ENCODE results near the gene FLT4.

FLT4 gene

DNA sequence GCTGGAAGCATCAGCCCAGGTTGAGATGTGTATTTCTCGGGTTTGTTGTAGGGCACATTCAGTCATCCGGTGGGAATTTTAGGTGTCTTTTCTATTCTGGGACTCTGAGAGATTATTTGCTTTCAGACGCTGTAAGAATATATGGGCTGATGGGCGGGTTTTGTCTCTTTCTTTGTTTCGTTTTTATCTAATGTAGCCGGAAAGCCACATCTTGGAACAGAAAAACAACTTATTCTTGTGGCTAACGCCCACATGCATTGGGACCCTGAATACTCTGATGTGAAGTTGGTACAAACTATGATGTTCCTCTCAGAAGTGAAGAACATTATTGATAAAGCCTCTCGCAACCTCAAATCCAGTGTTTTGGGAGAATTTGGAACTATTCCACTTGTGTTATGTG lies 80.5 kb downstream of the FLT4 start:
- Histone ChIP-seq H3K9ac (ENCODE audit: low read length) (no peak overlapping the region), H4K20me1 (ENCODE audit: low read depth, low read length) (no peaks in the 10 kb centered on the region), H3K27ac (ENCODE audit: low read depth, low read length) (no peak overlapping the region), H3K9me3 (ENCODE audit: insufficient read depth, low read length) (no peaks in the 10 kb centered on the region), H3K4me2 (ENCODE audit: low read depth, low read length, poor library complexity, severe bottlenecking) (no peak overlapping the region), H3K79me2 (ENCODE audit: insufficient read depth, low read length) (peaks cover 2% of the 10 kb centered on the region; the same call in 1 of the 2 replicates), H3F3A (ENCODE audit: insufficient read depth) (no peaks in the 10 kb centered on the region), H3K27me3 (ENCODE audit: low read length) (no peaks in the 10 kb centered on the region), H3K36me3 (ENCODE audit: low read length) (peaks cover 31% of the 10 kb centered on the region; the same call in 1 of the 2 replicates), H3K9me2 (replicated peaks; ENCODE audit: insufficient read depth, low read length) (no peaks in the 10 kb centered on the region), H3K4me3 (ENCODE audit: insufficient read depth, low read length, poor library complexity, severe bottlenecking) (no peak overlapping the region), H2AFZ (ENCODE audit: low read depth, low read length, severe bottlenecking) (no peak overlapping the region)
- TF ChIP-seq, protein P1, sequence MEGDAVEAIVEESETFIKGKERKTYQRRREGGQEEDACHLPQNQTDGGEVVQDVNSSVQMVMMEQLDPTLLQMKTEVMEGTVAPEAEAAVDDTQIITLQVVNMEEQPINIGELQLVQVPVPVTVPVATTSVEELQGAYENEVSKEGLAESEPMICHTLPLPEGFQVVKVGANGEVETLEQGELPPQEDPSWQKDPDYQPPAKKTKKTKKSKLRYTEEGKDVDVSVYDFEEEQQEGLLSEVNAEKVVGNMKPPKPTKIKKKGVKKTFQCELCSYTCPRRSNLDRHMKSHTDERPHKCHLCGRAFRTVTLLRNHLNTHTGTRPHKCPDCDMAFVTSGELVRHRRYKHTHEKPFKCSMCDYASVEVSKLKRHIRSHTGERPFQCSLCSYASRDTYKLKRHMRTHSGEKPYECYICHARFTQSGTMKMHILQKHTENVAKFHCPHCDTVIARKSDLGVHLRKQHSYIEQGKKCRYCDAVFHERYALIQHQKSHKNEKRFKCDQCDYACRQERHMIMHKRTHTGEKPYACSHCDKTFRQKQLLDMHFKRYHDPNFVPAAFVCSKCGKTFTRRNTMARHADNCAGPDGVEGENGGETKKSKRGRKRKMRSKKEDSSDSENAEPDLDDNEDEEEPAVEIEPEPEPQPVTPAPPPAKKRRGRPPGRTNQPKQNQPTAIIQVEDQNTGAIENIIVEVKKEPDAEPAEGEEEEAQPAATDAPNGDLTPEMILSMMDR (IDR thresholded peaks at IDR 0.05; ENCODE audit: insufficient read depth, low read length, poor library complexity, severe bottlenecking): no peak
- no peak for TF ChIP-seq EZH2phosphoT487 (conservative IDR thresholded peaks at IDR 0.05; ENCODE audit: low read length)

DNA sequence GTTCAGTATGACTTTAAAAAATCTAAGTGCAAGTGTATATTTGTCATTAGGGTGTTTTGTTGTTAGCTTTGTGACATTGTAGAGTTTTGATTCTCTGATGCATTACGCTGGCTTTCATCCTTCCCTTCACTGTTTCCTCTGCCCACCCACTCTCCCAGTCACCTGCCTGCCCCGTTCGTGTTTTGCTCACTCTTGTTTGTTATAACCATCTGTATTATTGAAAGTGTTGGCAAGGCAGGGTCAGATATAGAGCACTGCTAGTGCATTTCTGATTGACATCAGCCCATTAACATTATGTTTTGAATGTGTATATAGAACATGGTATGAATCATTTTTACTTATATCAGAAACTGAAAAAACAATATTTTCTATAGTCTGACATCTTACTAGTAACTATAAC lies 85.4 kb downstream of the FLT4 start:
- H3K36me3 ChIP-seq (ENCODE audit: low read length): peaks cover 20% of the 10 kb centered on the region; the same call in 1 of the 2 replicates
- no peaks in the 10 kb centered on the region for H3K9me2 ChIP-seq (replicated peaks; ENCODE audit: insufficient read depth, low read length)
- no peak for TF ChIP-seq EZH2phosphoT487 (conservative IDR thresholded peaks at IDR 0.05; ENCODE audit: low read length)
- TF ChIP-seq, protein P1 (IDR thresholded peaks at IDR 0.05; ENCODE audit: insufficient read depth, low read length, poor library complexity, severe bottlenecking): no peak

DNA sequence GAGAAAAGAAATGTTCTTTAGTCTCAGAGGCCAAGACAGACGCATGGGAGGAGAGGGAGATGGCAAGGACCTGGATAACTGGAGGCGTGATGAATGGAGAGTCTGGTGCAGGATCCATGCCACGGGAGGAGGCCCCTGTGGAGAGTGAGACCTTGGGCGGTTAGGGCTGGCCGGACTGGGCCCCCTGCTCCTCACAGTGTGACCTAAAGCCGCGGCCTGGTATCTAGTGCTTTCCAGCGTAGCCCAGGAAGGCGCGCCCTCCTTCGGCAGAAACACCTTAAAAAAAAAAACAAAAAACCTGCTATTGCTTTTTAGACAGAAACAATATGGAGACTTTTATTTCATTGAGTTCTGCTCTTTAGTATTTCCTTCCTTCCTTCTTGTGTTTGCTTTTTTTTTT lies 91.2 kb downstream of the FLT4 start:
- no peak overlapping the region for H3K4me2 ChIP-seq (ENCODE audit: low read depth, low read length, poor library complexity, severe bottlenecking)
- no peaks in the 10 kb centered on the region for H3K9me2 ChIP-seq (replicated peaks; ENCODE audit: insufficient read depth, low read length)
- no peak overlapping the region for H3K27ac ChIP-seq (ENCODE audit: low read depth, low read length)
- H3K9me3 ChIP-seq (ENCODE audit: insufficient read depth, low read length): no peaks in the 10 kb centered on the region
- no peak overlapping the region for H2AFZ ChIP-seq (ENCODE audit: low read depth, low read length, severe bottlenecking)
- TF ChIP-seq, protein P1 (IDR thresholded peaks at IDR 0.05; ENCODE audit: insufficient read depth, low read length, poor library complexity, severe bottlenecking): no peak
- no peak for TF ChIP-seq EZH2phosphoT487 (conservative IDR thresholded peaks at IDR 0.05; ENCODE audit: low read length)
- no peaks in the 10 kb centered on the region for H3F3A ChIP-seq (ENCODE audit: insufficient read depth)
- no peak overlapping the region for H3K4me3 ChIP-seq (ENCODE audit: insufficient read depth, low read length, poor library complexity, severe bottlenecking)
- no peaks in the 10 kb centered on the region for H4K20me1 ChIP-seq (ENCODE audit: low read depth, low read length)
- H3K36me3 ChIP-seq (ENCODE audit: low read length): peaks cover 9% of the 10 kb centered on the region; the same call in 1 of the 2 replicates
- no peak overlapping the region for H3K9ac ChIP-seq (ENCODE audit: low read length)
- no peaks in the 10 kb centered on the region for H3K27me3 ChIP-seq (ENCODE audit: low read length)
- H3K79me2 ChIP-seq (ENCODE audit: insufficient read depth, low read length): peaks cover 8% of the 10 kb centered on the region; the same call in 1 of the 2 replicates

More for the DNA sequence above, 85.4 kb downstream of the FLT4 start:
- no peaks in the 10 kb centered on the region for H3K27me3 ChIP-seq (ENCODE audit: low read length)
- H3K4me2 ChIP-seq (ENCODE audit: low read depth, low read length, poor library complexity, severe bottlenecking): no peak overlapping the region
- no peaks in the 10 kb centered on the region for H4K20me1 ChIP-seq (ENCODE audit: low read depth, low read length)
- H3K27ac ChIP-seq (ENCODE audit: low read depth, low read length): no peak overlapping the region
- no peak overlapping the region for H3K4me3 ChIP-seq (ENCODE audit: insufficient read depth, low read length, poor library complexity, severe bottlenecking)
- H3K79me2 ChIP-seq (ENCODE audit: insufficient read depth, low read length): peaks cover 10% of the 10 kb centered on the region; the same call in 1 of the 2 replicates
- H3F3A ChIP-seq (ENCODE audit: insufficient read depth): no peaks in the 10 kb centered on the region
- no peaks in the 10 kb centered on the region for H3K9me3 ChIP-seq (ENCODE audit: insufficient read depth, low read length)
- H3K9ac ChIP-seq (ENCODE audit: low read length): no peak overlapping the region
- H2AFZ ChIP-seq (ENCODE audit: low read depth, low read length, severe bottlenecking): no peak overlapping the region
